Subcutaneous adipose tissue (tissue), 4 donors: Measurements from ENCODE around the gene RAET1G. TPM values are rescaled to one million over a fixed set of nuclear protein-coding genes. Genes with fewer than 3 reads are reported as not detected.

Experiments
- total RNA-seq, 4 donors: library from RNA; depleted of rRNA; stranded (reverse); fragments of >200 nt; gene quantifications; one replicate each; pipeline ENCODE4 v1.1.0, GENCODE V29; 2016
- TF ChIP-seq, protein P1 (sequence below): fragments of 450-650 bp; IDR thresholded peaks from one replicate; pipeline ENCODE4 v1.5.1; 2016; ENCODE audit warnings: low read depth, mild to moderate bottlenecking, control low read depth, antibody characterized with exemption, moderate library complexity

The RAET1G gene
- total RNA-seq, 4 donors from 2014 or later, result 0.82 TPM; not detected in 3

DNA sequence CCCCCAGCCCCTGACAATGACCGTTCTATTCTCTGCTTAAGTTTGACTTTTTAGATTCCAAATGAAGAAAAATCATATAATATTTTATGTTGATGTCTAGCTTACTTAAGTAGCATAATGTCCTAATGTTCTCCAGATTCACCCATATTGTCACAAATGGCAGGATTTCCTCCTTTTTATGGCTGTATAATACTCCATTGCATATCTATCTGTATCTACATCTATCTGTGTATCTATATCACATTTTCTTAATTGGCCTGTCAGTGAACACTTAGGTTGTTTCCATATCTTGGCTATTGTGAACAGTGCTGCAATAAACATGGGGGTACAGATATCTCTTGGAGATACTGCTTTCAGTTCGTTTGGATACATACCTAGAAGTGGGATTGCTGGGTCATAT, 51.7 kb downstream of the RAET1G start:
- TF ChIP-seq, protein P1, sequence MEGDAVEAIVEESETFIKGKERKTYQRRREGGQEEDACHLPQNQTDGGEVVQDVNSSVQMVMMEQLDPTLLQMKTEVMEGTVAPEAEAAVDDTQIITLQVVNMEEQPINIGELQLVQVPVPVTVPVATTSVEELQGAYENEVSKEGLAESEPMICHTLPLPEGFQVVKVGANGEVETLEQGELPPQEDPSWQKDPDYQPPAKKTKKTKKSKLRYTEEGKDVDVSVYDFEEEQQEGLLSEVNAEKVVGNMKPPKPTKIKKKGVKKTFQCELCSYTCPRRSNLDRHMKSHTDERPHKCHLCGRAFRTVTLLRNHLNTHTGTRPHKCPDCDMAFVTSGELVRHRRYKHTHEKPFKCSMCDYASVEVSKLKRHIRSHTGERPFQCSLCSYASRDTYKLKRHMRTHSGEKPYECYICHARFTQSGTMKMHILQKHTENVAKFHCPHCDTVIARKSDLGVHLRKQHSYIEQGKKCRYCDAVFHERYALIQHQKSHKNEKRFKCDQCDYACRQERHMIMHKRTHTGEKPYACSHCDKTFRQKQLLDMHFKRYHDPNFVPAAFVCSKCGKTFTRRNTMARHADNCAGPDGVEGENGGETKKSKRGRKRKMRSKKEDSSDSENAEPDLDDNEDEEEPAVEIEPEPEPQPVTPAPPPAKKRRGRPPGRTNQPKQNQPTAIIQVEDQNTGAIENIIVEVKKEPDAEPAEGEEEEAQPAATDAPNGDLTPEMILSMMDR, result no peak

DNA sequence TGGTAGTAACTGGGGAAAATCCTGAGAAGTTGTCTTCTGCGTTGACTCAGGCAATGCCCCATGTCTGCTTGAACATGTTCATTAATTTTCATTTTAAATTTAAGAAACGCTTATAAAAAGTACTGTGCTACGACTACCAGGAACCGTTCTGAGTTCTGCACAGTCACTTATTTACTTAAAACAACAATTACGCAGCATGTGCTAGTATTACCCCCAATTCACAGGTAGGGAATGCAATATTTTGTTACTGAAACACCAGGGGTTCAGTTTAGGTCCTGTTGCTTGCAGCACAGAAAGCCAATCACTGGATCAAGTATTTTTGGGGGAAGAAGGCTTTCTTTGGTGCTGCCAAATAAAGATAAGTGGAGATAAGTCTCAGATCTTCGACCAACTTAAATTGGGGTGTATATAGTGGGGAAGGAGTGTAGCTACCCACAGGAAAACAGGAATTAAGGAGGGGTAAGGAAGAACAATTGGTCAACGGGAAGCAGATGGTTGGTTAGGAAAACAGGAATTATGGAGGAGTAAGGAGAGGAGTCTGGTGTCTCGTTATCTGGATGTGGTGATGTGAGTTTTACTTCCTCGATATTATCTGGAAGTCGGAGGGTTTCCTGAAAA, 53.5 kb downstream of the RAET1G start:
- TF ChIP-seq, protein P1, result no peak

GRCh38 chr6:149867876-149868640, 54.9 kb downstream of the RAET1G start:
- TF ChIP-seq, protein P1, result no peak

Other genes with a start within 250 kb of the RAET1G start
- 10 to 100 TPM; 21.4 to 39.6 (median 23.1) TPM for gene LATS1, start 205.0 kb downstream of the RAET1G start, total RNA-seq
- gene NUP43, start 176.6 kb downstream of the RAET1G start, total RNA-seq, result 10 to 100 TPM; 13.4 to 37.7 (median 27.9) TPM
- gene PCMT1, start 173.4 kb downstream of the RAET1G start, total RNA-seq, result 100 to 1,000 TPM in 2 of 4 donors, 10 to 100 TPM in 2; 76.1 to 128 (median 101) TPM
- 10 to 100 TPM; 18.7 to 55.4 (median 33.8) TPM for gene LRP11, start 58.8 kb downstream of the RAET1G start, total RNA-seq
- gene RAET1E, start 25.0 kb downstream of the RAET1G start, total RNA-seq, result under 1 TPM in 1 of 4 donors, not detected in 3; 0.94 TPM
- 1 to 10 TPM in 1 of 4 donors, under 1 TPM in 3; 0.34 to 4.1 (median 0.60) TPM for gene ULBP2, start 18.9 kb upstream of the RAET1G start, total RNA-seq
- gene ULBP1, start 40.8 kb upstream of the RAET1G start, total RNA-seq, result under 1 TPM in 1 of 4 donors, not detected in 3; 0.34 TPM
- not detected for gene RAET1L, start 102.4 kb upstream of the RAET1G start, total RNA-seq
- 1 to 10 TPM in 3 of 4 donors, not detected in 1; 1.7 to 8.1 (median 6.4) TPM for gene ULBP3, start 146.0 kb upstream of the RAET1G start, total RNA-seq
- gene PPP1R14C, start 219.9 kb upstream of the RAET1G start, total RNA-seq, result under 1 TPM in 1 of 4 donors, not detected in 3; 0.34 TPM